HepG2 (cell line): Measurements from ENCODE around the gene NARF. TPM values are rescaled to one million over a fixed set of nuclear protein-coding genes. Genes with fewer than 3 reads are reported as not detected.
A peak's percentile ranks its signal among the peaks of the same experiment; 100 is the strongest.

ENCODE experiments used
- ARID5B ChIP-seq: IDR thresholded peaks from 2 replicates; pipeline ENCODE4 v1.4.0; 2020; ENCODE audit warnings: mild to moderate bottlenecking, missing genetic modification reagents
- ATF3 ChIP-seq: sonication (generic); formaldehyde crosslinking; IDR thresholded peaks from 2 replicates; pipeline ENCODE4 v1.4.0; 2020; ENCODE audit warnings: missing genetic modification reagents
- ATF6 ChIP-seq: sonication (generic); formaldehyde crosslinking; conservative IDR thresholded peaks from 2 replicates; pipeline ENCODE4 v1.4.0; 2020; ENCODE audit warnings: missing genetic modification reagents
- BCL6 ChIP-seq: IDR thresholded peaks from 2 replicates; pipeline ENCODE4 v1.6.1; 2016; ENCODE audit warnings: missing genetic modification reagents, missing compliant biosample characterization
- FOXA1 ChIP-seq, 2 experiments: fragments of 450-650 bp in 1 of 2; sonication (generic) in 1 of 2; formaldehyde crosslinking in 1 of 2; IDR thresholded peaks; 2 replicates each; pipeline versions ENCODE4 v1.4.0 to v1.6.1; 2016 to 2020; ENCODE audit warnings: missing genetic modification reagents in 1 of 2
- HNRNPL ChIP-seq: fragments of 200-400 bp; formaldehyde crosslinking; IDR thresholded peaks from 2 replicates; pipeline ENCODE4 v1.6.1; 2017; ENCODE audit warnings: mild to moderate bottlenecking, low read depth, low read length
- LBX2 ChIP-seq: sonication (generic); formaldehyde crosslinking; IDR thresholded peaks from 2 replicates; pipeline ENCODE4 v1.5.0; 2020; ENCODE audit warnings: missing genetic modification reagents, mild to moderate bottlenecking, borderline replicate concordance
- RAD21 ChIP-seq: fragments of 450-650 bp; formaldehyde crosslinking; IDR thresholded peaks from 2 replicates; pipeline ENCODE4 v1.5.0; 2020; ENCODE audit warnings: mild to moderate bottlenecking
- RFX5 ChIP-seq: IDR thresholded peaks from 2 replicates; pipeline ENCODE4 v1.6.1; 2011; ENCODE audit warnings: low read depth, low read length, improper control_type of control experiment
- RFXANK ChIP-seq: IDR thresholded peaks from 2 replicates; pipeline ENCODE4 v1.6.1; 2016
- SMAD9 ChIP-seq: sonication (generic); formaldehyde crosslinking; IDR thresholded peaks from 2 replicates; pipeline ENCODE4 v1.5.1; 2020; ENCODE audit warnings: mild to moderate bottlenecking, missing genetic modification reagents
- SUZ12 ChIP-seq: fragments of 150-350 bp; IDR thresholded peaks from 2 replicates; pipeline ENCODE4 v1.6.1; 2014; ENCODE audit warnings: low read depth, low read length
- TSC22D2 ChIP-seq: sonication (generic); formaldehyde crosslinking; IDR thresholded peaks from 2 replicates; pipeline ENCODE4 v1.5.1; 2020; ENCODE audit warnings: missing genetic modification reagents, mild to moderate bottlenecking, borderline replicate concordance
- ZMYM3 ChIP-seq: sonication (generic); formaldehyde crosslinking; IDR thresholded peaks from 2 replicates; pipeline ENCODE4 v1.5.1; 2020; ENCODE audit warnings: mild to moderate bottlenecking, missing genetic modification reagents
- ZNF180 ChIP-seq: sonication (generic); formaldehyde crosslinking; IDR thresholded peaks from 2 replicates; pipeline ENCODE4 v1.4.0; 2020; ENCODE audit warnings: low read depth, missing genetic modification reagents, borderline replicate concordance
- ZNF253 ChIP-seq: sonication (generic); formaldehyde crosslinking; IDR thresholded peaks from 2 replicates; pipeline ENCODE4 v1.8.0; 2022; ENCODE audit warnings: mild to moderate bottlenecking, missing genetic modification reagents, borderline replicate concordance
- ZNF496 ChIP-seq: sonication (generic); formaldehyde crosslinking; IDR thresholded peaks from 2 replicates; pipeline ENCODE4 v1.8.1; 2023; ENCODE audit warnings: mild to moderate bottlenecking, moderate library complexity, missing genetic modification reagents; ENCODE audit not compliant: insufficient replicate concordance
- ZNF564 ChIP-seq: sonication (generic); formaldehyde crosslinking; IDR thresholded peaks from 2 replicates; pipeline ENCODE4 v1.8.1; 2023; ENCODE audit warnings: mild to moderate bottlenecking, missing genetic modification reagents
- ZNF639 ChIP-seq: conservative IDR thresholded peaks from 2 replicates; pipeline ENCODE4 v1.6.1; 2018; ENCODE audit warnings: missing genetic modification reagents
- ZNF674 ChIP-seq: sonication (generic); formaldehyde crosslinking; IDR thresholded peaks from 2 replicates; pipeline ENCODE4 v1.5.0; 2020; ENCODE audit warnings: low read depth, mild to moderate bottlenecking, missing genetic modification reagents
- ZSCAN20 ChIP-seq: sonication (generic); formaldehyde crosslinking; IDR thresholded peaks from 2 replicates; pipeline ENCODE4 v1.4.0; 2020; ENCODE audit warnings: missing genetic modification reagents, mild to moderate bottlenecking, borderline replicate concordance
- polyA plus RNA-seq, 8 experiments: library from polyadenylated mRNA; depleted of rRNA in 3 of 8; stranded (reverse) in 7 of 8; unstranded in 1 of 8; fragments of >200 nt; fragmentation: Illumina TruSeq in 4 of 8; extraction: Trizol in 4 of 8; gene quantifications; 2 replicates each; pipeline versions ENCODE4 v1.2.1 to v1.2.3, GENCODE V29; 2011 to 2016; ENCODE audit warnings: low read depth in 4 of 8, missing spikeins in 1 of 8, mixed read lengths in 1 of 8; ENCODE audit not compliant: insufficient read depth in 1 of 8
- total RNA-seq, 5 experiments: library from RNA; depleted of rRNA; stranded (reverse); fragments of >200 nt; fragmentation: Illumina TruSeq; extraction: Trizol; gene quantifications; 2 replicates each; pipeline ENCODE4 v1.2.3, GENCODE V29; 2016; ENCODE audit warnings: low read depth in 1 of 5

The NARF gene
- total and polyA plus RNA-seq, 2 of the 13 experiments (the other 11 are each of a cell fraction or from before 2014, with no cell fraction given) = 61.1 to 144 TPM

- TF ChIP-seq RFX5 (0 out of 2 replicates have a peak, but pooled peaks have one; percentile 7), FOXA1 (IDR thresholded peaks at IDR 0.05) (no peak), FOXA1 (CRISPR knock-in tag; IDR thresholded peaks at IDR 0.05) (peak; percentile 37; the same call in 1 of the 2 replicates), LBX2 (CRISPR knock-in tag) (peak; percentile 72; the same call in 1 of the 2 replicates), ZNF564 (CRISPR knock-in tag) (peak; percentile 95), HNRNPL (peak; percentile 92), SMAD9 (CRISPR knock-in tag) (no peak), ZNF674 (CRISPR knock-in tag) (peak; percentile 58; the same call in 1 of the 2 replicates), ATF3 (CRISPR knock-in tag) (no peak), ARID5B (CRISPR knock-in tag) (peak; percentile 80), ZNF639 (peak; percentile 67; the same call in 1 of the 2 replicates), ZNF496 (CRISPR knock-in tag) (no peak), SUZ12 (no peak), ZNF180 (CRISPR knock-in tag) (no peak), BCL6 (CRISPR knock-in tag) (no peak; the same call in 1 of the 2 replicates), TSC22D2 (CRISPR knock-in tag) (peak; percentile 97; the same call in 1 of the 2 replicates), ATF6 (CRISPR knock-in tag) (0 out of 2 replicates have a peak, but pooled peaks have one; percentile 51), ZNF253 (0 out of 2 replicates have a peak, but pooled peaks have one; percentile 33), RFXANK (peak; percentile 46; the same call in 1 of the 2 replicates), ZSCAN20 (CRISPR knock-in tag) (no peak; the same call in 1 of the 2 replicates), ZMYM3 (CRISPR knock-in tag) (peak; percentile 96; the same call in 1 of the 2 replicates), RAD21 (CRISPR knock-in tag) (peak; percentile 82)
Observed at GRCh38 chr17:82494236-82495055, 35.9 kb downstream of the NARF start (continued).
